ENCODE measurements around the gene PPM1L.

Gene PPM1L

DNA sequence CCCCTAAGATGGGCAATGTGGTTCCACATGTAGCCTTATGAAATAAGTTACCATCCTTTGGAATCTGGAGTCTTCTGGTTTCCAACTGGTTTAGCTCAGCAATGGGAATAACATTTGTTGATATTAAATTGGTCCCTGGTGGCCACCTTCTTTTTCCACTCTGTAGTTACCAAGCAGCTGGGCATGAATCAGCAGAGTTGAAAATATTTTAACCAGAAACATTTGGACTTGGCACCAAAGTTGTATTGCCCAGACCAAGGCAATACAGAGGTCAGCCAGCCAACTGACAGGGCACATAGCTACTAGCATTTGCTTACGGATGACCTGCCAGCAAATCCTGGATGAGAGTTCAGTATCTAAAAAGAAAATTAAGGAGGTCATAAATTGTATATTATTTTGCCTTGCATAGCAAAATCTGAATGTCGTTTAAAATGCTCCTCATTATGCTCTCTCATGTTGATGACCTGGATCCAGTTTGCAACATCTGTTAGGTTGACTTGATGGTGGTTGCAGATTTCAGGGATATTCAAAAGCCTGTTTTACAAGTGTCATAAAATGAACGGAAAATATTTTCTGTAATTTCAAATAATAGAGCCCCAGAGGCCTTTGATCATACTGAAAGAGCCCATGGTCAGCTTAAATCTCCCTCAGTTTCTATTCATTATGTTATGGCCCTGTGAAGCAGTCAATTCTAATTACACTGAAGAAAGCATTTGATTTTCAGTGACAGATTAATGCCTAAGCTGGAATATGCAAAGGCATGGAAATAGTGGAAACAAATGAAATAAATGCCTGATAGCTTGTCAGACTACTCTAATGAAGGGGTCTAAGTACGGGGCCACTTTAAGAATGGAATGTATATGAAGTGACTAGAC lies 54.6 kb downstream of the PPM1L start:
- no peak for DNase-seq

DNA sequence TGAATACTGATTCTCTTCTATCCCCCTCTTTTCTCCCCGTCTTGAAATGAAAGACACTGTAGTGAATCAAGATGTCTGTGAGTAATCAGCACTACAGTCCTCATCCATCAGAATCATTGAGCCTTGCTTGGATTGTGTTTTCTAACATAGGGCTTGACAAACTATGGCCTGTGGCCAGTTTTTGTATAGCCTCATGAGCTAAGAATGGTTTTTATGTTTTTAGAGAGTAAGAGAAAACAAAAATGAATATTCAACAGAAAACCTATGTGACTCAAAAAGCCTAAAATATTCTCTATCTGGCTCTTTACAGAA lies 55.2 kb downstream of the PPM1L start:
- DNase-seq = no peak

DNA sequence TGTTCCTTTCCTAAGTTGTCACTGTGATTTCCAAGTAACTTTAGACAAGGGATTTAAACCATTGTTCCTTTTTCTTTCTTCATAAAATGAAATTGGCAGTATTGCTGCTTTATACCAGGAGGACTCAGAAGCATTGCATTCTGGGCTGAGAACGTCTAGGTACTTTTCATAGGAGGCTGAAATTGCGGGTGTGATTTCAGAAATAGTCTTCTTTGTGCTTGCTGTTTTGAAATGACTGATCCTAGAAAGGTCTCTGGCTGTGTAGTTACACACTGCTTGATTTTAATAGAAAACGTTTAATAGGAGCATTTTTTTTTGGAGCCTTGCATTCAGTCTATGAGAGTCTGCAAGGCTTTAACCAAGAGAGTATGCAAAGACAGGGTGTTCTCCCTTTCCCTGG lies 56.3 kb downstream of the PPM1L start:
- DNase-seq = no peak

DNA sequence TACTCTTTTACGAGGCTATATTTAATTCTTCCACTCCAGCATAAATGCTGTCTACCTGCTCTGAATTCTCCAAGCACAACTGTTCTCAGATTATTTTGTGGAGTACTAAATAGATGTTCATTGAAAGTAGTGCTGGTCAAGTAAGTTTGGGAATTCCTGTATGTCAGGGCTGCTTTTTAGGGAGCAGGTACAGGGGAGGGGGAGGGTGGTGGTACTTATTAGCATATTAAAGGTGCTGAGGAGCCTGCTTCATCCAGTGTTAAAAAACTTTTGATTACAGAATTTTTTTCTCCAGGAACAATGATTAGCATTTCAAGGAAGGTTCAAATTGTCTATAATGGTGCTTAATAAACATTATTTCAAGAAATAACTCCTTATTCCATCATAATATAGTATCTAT lies 59.2 kb downstream of the PPM1L start:
- DNase-seq = no peak

DNA sequence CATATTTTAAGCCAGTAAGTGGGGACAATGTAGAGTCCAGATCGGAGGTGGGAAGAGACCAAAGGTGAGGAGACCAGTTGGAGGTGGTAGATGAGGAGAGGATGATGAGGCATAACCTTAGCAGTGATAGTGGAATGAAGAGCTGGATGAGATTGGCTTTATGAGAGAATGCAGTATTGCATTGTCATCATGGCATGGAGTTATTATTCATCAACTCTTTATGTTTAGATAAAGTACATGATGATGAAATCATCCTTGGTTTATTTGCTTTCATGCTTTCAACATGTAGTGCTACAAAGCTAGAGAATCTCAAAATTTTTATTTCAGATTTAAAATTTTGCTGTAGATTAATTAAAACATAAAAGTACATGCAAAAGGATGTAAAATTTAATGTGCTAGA lies 64.0 kb downstream of the PPM1L start:
- no peak for DNase-seq

DNA sequence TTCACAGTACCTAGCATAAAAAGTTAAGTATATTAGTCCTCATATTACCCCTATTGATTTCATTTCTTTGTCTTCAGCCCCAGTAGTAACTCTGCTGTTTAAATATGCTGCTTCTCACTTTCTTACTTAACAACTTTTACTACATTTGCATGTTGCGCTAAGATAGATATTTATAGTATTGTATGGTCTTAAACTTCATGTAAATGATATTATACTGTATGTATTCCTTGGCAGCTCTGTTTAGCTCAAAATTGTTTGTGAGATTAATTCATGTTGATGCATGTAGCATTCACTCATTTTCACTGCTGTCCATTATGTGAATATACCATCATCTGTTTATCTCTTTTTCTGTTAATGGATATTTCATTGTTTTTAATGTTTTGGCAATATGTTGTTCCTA lies 64.4 kb downstream of the PPM1L start:
- DNase-seq = no peak

DNA sequence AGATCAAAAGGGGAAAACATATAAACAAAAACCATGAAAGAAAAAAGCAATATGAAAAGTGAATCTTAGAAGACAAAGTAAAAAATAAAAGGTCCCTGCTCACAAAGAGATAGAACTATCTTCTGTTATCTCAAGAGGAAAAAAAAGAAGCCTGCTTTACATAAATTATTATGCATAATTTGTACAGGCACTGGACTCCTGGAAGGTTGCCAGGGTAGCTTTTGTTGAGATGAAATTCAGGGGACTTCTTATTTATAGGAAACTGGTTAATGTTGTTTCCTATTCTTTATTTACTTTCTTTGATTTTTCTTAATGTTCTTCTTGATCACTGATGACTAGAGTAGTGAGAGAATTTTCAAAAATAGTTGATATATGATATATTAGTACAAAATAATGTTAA lies 66.9 kb downstream of the PPM1L start:
- no peak for DNase-seq

DNA sequence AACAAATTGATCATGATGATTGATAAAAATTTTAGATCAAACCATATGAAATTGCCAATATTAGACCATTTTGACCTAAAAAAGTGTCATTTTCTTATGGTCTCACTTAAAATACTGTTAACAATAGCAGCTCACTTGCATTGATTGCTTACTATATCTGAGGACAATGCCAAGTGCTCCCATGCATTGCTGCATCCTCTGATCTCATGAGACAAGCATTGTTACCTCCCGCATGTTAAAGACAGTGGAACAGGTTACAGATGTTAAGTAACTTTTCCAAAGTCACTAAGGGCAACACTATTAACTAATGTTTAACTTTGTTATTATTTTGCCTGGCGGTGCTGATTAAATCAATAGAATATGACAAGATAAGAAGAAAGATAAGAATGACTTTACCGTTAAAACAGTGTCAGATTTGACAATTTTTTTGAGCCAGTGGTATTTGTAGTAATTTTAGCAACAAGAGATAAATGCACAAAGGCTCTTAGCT lies 69.3 kb downstream of the PPM1L start:
- no peak for DNase-seq

DNA sequence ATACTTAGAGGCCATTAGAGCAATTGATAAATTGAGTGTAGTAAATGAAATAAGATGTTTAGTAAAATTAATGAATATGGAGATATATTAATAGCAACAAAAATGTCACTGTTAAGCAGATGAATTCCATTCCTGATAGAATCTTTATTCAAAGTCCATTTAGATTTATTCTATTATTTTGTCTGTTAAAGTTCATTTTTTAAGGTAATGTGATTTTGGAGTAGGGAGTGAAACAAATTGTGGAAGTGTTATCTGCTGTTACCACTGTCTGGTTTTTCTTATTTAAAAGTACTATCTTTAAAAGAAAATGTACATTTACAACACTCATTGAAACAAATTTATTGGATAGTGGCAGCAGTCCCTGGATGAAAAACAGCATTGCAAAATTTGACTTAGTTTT lies 70.4 kb downstream of the PPM1L start:
- no peak for DNase-seq

DNA sequence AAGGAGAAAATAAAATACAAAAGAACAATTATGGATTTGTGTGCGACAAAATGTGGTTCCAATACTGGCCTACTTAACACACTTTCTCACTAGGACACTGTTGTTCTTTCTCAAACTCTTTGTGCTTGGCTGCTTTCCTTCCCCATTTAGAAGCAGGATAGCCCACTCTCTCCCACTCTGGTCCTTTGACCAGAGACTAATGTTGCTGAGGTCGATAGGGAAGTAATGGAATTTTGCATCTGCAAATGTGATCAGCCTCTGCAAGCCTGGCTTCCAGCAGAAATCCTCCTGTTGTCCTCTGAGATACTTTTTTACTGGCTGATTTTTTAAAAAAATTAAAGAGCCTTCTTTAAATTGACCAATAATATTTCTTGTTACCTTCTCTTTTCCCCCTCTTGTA lies 71.0 kb downstream of the PPM1L start:
- DNase-seq = no peak

DNA sequence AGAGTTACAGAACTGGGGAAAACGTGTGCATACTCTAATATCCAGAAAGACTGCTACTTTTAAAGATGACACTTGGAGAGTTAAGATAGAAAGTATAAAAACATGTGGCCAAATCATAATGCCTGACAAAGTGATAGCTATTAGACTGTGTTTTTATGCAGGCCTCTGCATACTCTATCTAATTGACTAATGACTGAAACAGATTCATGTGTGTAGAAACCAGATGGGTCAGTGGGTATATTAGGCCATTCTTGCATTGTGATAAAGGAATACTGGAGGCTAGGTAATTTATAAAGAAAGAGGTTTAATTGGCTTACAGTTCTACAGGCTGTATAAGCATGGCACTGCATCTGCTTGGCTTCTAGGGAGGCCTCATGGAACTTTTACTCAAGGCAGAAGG lies 71.5 kb downstream of the PPM1L start:
- no peak for DNase-seq

DNA sequence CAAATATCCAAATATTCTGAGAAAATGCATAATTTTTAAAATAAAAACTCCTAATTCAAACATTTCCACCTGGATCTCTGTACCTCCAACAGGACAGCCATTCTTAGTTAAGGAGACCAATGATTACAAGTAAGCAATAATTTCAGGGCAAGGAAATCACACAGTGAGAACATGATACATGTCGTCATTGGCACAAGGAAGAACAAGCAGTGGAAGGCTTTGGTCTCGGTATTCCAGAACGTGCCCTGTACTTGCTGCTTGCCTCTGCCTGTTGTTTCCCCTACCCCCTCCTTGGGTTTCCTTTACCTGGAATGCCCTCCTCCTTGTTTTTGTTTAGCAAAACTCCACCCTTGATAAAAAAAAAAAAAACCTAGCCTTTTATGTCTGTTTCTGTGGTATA lies 72.8 kb downstream of the PPM1L start:
- DNase-seq = no peak

DNA sequence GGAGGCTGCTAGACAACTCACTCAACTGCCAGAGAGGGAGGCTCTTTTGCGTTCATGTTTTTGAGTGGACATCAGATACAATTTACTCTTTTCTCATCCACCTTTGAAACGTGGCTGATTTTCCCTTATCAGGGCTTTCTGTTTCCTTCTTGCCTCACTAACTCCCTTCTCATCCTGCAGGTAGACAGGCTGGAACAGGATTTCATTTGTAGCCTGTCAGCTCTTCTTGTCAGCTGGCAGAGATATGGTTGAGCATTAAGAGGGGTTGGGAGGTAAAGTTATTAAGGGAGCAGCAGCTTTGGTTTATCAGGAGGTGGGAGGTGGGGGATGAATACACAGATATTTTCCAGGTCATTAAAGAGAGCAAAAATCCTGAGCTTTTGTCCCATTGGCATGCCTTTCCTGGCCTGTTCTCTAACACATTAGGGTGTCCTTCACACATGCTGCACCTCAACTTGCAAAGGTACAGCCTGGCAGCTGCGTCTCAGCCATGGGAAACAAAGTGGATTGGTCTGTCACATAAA lies 73.5 kb downstream of the PPM1L start:
- DNase-seq = no peak

DNA sequence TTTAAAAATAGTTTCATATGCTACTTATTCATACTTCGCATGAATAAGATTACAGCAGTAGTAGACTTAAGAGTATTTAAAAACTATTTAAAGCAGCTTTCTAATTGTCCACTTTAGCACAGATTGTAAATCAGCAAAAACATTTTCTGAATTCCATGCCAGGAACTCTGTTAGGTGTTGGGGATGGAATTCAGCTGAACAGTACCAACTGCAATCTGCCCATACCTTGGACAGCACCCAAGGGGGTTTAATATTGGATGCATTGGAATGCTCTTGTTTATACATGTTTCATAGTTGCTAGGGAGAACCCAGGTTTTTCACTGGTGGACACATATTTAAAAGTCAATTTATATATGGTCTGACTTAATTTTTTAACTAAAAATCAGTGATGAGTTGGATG lies 74.8 kb downstream of the PPM1L start:
- DNase-seq = no peak

DNA sequence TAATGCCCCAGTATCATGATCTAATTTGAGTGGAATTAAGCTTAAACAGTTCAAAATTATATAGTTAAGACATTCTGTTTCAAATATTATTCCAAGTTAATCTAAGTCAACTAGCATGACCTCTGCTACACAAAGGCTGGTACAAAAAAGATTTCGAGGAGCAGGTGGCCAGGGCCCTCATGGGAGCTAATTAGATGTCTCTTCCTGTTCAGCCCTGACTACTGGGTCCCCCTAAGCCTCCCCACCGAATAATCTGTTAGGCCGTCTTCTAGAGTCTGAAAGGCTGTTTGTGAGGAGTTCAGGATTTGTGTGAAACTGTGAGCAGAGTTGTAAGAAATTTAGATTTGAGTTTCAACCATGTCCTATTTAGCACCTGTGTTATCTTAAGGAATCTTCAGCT lies 75.4 kb downstream of the PPM1L start:
- no peak for DNase-seq

DNA sequence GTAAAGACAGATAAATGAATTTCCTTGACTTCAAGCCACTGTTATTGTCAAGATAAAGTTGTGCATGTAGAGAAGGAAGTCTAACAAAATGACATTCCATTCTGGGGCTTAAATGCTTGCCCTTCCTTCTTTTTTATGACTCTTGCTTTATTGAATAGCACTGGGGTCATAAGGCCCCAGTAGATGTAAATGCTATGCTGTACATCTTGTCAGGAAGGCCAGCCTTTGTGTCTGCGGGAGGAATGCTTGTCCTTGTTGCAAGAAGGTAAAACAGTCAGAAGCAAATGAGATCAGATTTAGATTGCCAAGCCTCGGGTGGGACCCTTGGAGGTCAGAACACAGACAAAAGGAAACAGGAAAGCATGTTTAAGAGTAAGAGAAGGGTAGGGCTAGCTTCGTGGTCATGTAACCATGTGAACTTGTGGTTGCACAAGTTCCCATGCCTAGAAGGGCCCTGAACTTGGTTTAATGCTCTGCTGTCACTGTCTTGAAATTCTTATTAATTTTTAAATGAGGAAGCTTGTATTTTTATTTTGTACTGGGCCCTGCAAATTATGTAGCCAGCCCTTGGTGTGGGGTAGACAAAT lies 81.5 kb downstream of the PPM1L start:
- peak; percentile 33 for DNase-seq

DNA sequence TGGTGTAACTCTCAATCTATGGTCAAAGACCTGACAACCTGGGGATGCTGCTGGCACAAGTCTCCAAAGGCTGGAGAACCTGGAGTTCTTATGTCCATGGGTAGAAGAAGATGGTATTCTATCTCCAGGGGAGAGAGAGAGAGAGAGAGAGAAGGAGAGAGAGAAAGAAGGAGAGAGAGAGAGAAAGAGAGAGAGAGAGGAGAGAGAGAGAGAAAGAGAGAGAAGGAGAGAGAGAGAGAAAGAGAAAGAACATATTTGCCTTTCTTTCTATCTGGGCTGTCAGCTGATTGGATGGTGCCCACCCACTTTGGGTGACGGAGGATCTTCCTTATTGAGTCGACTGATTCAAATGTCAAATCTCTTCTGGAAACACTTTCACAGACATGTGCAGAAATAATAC lies 84.6 kb downstream of the PPM1L start:
- DNase-seq = no peak

DNA sequence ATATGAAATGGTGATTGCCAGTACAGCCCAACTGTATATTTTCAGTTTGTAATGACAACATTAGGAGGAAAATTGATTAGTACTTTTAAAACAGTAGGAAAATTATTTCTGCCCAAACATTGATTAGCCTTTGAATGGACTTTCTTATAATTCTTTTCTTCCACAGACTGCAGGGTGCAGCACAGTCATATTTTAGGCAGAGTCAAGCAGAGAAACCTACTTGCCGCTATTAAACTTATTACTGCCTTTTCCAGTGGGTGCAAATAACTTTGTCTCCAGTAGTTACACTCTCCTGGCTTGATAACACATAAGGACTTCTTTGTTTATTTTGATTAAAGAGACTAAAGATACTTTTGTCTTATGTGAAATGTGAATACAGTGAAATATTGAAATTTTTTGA lies 85.4 kb downstream of the PPM1L start:
- no peak for DNase-seq

DNA sequence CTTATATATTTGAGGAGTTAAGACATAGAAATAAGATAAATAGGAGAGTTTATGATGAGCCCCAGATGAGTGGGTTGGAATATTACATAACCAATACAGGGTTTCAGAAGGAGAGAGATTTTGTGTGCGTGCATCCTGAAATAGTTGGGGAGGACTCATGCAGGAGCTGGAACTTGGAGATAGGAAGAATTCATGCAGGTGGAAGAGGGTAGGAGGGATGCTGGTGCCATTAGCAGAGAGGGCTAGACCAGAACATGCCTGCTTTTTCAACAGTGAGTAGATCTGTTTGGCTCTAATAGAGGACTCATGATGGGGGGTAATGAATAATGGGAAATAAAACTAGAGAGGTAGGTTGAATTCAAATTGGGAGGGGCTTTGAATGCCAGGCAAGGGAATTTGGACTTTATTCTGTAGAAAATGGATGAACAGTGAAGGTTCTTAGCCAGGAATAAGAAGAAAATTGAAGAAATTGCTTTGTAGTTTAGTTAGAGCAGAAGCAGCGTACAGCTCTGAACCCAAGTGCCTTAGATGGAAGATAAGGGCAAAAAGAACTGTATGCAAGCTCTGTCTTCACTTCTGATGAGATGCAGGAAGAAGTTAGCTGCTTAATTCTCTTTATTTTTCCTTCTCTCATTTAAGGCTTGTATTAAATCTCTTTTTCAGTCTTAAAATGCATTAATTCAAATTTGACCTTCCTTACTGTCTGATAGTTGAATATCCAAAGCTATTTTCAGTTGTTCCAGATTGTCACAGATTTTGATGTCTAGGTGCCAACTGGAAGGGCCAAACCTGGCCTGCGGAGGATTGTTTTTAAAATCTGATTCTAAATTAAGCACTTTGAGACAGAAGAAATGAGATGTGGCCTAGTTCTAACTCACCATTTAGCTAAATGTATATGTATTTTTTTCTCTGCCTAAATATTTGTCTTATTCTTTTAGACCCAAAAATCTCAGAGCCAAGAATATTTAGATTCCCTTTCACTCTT lies 86.3 kb downstream of the PPM1L start:
- no peak for DNase-seq

DNA sequence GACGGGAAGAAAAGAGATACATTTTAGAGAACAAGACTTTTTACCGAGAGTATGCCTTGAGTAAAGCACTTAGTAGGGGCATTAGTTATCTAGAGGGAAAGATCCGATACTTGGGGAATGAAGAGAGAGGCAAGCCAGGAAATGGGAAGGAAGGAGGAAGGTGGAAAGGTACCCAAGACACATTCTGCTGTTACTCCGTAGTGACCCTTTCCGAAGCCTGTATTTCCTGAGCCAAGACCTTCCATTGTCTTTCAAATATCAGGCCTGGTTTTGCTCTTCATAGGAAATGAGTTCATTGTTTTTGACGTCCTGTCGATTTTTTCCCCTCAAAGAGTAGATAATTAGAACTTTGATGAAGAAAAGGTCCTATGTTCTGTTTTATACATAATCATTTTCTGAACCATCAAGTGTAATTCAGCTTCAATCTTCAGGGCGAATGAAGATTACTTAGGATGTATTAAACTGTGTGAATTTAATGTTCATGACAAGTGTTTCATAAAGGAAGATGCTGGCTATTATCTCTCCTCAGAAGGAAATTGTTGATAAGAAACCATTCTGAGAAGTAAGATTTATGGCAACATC lies 95.7 kb downstream of the PPM1L start:
- DNase-seq = no peak

DNA sequence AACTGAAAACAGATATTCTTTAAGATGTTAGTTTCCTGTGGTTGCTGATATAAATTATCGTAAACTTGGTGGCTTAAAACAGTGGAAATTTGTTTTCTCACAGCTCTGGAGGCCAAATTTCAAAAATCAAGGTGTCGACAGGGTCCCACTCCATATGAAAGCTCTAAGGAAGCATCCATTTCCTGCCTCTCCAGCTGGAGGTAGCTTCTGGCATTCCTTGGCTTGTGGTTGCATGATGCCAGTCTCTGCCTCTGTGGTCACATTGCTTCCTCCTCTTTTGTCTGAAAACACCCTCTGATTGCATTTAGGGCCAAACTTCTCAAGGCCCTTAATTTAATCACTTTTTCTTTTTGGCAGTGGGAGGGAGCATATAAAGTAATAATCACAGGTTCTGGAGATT lies 96.8 kb downstream of the PPM1L start:
- no peak for DNase-seq

DNA sequence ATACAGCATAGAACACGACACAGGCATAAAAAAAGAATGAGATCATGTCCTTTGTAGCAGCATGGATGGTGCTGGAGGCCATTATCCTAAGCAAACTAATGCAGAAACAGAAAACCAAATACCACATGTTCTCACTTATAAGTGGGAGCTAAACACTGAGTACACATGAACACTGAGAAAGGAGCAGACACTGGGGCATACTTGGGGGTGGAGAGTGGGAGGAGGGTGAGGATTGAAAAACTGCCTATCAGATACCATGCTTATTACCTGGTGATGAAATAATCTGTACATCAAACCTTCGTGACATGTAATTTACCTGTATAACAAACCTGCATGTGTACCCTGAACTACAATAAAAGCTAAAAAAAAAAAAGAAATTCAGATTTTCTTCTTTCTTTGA lies 100.4 kb downstream of the PPM1L start:
- DNase-seq = no peak
